Renal cortex interstitium (tissue), 11 donors: ENCODE measurements around the gene PAGE2B. TPM values are rescaled to one million over a fixed set of nuclear protein-coding genes. Genes with fewer than 3 reads are reported as not detected.
"Not testable (repeated sequence)": the region's sequence is repeated elsewhere in the genome, so short reads cannot be mapped to it uniquely, and the experiment has no call there.

ENCODE experiments used
- DNase-seq, 11 donors: peaks; one replicate each; pipeline ENCODE4 v3.0.0-alpha.2; 2013; ENCODE audit warnings: low read depth in 9 of 11, low spot score in 4 of 11; ENCODE audit errors: extremely low read depth in 1 of 11
- polyA plus RNA-seq, 3 donors: library from polyadenylated mRNA; unstranded; fragments of 120-200 nt; gene quantifications; one replicate each; pipeline ENCODE4 v1.2.1, GENCODE V29; 2013; ENCODE audit not compliant: insufficient read length in 3 of 3

PAGE2B gene
- polyA plus RNA-seq, 3 donors: not detected

DNA sequence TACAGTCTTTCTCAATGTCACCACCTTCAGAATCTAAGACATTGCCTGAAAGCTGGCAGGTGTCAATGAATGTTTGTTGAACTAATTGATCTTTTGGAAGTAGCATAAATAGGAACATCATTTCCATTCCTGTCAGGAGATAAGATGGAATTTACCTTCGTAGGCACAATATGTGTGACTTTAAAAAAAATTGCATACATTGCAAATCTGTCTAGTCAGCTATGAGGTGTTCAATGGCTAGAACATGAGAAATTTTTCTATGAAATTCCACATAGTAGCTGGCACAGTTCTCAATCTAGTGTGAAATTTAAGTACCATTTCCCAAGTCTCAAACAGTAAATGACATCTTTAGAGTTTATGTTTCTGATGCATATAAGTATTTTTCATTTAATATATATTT, 24.3 kb downstream of the PAGE2B start:
- DNase-seq: no peak

DNA sequence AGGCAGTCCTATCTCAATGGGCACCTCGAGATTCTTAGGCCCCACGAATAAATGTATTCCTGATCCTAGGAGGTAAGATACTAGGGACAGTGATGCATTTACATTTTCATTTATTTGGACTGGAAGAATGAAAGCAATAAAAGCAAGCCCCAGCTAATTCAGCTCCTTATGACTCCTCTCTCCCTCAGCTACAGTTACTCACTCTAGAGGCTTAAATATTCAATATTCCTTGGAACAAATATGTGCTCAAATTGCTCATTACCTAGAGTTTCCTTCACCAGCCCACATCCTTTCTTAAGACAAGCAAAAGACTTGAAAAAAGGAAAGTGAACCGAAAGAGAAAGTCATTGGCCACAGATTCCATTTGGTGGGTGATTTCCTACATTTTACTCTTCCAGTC, 27.9 kb downstream of the PAGE2B start:
- DNase-seq: no peak

DNA sequence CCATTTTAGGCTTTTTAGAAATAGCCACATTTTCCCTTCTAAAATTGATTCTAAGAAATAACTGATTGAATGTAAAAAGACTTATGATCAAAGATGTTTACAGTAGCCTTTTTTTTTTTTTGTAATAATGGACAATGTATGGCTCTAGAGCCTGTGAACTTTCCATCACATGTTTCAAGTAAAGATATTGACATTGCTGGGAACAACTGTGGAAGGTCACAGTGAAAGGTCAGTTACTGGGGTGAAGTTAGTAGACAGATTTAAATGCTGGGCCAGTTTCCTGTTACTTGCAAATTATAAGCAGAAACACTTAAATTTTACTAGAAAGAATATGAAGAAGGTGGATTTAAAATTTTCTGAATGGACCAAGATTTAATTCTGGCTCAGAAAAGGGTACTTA, 32.4 kb downstream of the PAGE2B start:
- DNase-seq: no peak

DNA sequence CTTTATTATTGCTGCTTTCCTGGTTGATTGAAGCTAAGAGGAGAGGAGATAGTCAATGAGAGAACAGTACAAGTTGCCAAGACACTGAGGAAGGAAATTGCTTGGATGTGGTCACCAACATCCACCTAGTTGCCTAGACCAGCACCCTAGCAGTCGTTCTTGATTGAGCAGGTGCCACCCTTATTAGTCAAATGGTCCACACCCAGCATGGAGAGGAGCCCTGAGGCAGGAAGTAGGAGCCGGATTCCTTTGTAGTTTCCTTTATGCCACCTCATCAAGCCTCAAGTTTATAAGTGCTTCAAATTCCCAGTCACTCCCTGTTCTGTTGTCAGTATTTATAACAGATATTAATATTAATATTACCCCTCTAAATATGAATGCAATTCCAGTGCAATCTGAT, 33.1 kb downstream of the PAGE2B start:
- DNase-seq: no peak

DNA sequence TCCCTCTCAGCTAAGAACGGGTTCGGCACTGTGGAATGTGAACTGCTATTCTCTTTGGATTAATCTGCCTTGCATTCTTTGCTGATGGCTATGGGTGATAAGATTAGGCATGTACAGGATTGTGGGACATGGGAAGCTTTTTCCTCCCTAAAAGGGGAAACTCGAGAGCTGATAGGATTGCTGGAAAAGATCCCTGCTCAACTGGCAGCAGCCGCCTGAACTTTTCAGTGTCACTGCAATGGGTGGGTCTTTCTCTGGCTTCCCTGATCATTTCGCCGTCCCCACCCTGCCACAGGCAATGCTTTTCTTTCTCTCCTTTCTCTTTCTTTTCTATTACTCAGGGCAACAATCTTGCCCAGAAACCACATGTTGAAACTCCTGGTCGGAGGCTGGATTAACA, 34.5 kb downstream of the PAGE2B start:
- no peak for DNase-seq

DNA sequence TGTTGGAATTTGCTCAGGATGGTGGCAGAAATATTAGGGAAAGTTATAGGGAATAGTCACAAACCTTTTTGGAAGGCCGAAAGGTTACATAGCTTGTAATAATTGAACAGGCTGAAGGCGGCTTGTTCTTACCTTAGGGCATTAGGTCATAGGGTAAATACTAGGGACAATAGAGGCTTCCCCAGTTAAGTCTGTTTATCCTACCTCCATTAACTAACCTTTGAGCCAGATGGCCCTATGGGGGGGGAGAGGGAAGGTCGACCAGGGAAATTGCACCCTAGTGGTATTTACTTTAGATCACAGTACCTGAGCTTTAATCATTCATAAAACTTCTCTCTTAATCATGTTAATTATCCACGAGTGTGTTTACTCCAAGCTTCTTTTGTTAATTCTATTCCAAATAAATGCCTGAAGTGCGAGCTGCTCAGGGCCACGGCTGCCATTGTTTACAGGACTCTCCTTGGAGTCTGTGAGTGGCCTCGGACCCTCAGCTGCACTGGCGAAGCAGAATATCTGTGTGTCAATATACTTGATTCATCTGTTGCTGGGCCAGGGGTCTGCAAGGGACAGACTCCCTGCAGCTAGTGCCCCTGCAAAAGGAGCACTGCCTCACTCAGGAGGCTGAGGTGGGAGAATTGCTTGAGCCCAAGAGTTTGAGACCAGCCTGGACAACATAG, 36.9 kb downstream of the PAGE2B start:
- no peak for DNase-seq

DNA sequence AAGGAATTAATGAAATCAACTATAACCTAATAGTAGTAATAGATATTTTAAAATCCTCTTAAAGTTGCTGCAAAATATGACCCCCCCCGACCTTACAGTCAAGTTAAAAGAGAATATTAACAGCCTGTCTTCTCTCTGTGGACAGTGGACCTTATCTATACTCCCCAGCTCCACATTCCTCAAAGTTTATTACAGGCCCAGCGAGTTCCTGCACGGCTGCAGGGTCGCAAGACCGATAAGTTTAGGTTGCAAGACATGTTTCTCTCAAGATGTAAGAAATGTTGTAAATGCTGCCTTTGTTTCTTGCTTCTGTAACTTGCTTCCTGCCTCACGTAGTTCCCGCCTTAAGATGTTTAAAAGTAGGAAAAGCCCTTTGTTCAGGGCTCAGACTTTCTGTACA, 41.8 kb downstream of the PAGE2B start:
- not testable (repeated sequence) for DNase-seq

DNA sequence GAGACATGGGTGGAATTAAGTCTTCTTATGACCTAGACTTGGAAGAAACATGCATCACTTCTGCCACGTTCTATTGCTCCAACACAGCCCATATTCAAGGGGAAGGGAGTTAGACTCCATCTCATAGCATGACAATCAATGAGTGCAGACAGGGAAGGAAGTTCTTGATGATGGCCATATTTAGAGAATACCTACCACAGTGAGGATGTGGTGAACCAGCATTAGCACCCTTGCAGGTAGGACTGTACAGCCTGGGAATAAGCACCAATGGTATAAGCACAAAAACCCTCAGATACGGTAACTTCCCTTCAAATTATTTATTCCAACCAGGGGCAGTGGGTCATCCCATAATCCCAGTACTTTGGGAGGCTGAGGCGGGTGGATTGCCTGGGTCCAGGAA, 43.7 kb downstream of the PAGE2B start:
- DNase-seq: no peak

DNA sequence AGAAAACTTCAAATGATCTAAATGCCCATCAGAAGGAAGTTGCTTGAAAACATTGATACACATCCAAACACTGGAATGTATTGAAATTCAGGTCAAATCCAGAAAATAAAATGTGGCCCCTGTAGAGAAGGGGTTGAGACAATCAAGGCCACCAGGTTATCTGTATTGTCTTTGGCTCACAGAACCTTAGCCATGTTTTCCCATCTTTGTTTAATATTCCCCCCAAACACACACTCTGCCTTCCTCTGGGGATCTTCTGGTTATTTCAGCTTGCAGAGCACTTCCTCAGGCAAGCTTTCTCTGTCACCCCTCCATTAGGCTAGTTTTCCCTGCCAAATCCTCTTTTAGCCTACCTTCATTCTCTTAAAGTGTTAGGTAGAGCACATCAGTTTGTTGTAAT, 44.4 kb downstream of the PAGE2B start:
- DNase-seq: no peak

DNA sequence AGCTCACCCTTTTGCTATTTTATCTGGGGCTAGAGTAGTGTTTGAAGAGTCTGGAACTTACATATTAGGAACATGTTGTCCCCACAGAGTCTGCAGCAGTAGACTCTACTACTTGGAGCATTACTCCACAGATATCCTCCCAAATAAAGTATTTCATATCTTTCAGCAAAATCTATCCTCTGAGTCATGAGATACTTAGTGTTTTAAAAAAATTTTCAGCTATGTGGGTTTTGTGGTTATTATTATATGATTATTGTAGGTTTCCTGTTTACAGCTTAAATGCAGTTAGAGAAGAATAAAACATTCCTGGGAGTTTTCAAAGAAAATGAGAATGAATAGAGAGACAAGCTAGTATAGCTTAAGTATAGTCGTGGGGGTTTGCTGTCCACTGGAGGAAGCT, 44.9 kb downstream of the PAGE2B start:
- DNase-seq: no peak

DNA sequence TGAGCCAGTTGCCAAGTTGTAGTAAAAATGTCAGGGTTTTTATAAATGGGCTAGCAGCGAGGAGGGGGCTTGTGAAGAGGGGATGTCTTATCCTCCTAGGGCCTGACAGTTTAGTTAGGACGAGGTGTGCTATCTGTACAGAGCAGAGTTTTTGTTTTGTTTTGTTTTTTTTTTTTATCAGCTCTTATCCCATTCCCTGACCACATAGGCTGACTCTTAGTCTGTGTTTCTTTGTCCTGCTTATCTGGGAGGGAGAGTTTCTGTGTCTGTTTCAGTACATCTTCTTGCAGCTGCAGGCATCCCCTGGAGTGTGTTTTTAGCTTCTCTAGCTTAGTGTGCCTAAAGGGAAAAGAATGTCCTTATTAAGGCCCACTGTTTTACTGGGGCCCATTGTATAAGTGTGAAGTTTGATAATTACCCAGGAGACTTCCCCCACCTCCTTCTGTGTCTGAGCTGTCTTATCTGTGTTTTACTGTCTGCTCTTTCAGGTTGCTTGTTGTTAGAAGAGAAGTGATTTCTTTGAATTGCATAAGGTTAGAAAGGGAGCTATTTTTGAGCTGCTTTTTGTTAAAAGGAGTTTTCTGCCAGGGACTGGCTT, 46.0 kb downstream of the PAGE2B start:
- DNase-seq: no peak

DNA sequence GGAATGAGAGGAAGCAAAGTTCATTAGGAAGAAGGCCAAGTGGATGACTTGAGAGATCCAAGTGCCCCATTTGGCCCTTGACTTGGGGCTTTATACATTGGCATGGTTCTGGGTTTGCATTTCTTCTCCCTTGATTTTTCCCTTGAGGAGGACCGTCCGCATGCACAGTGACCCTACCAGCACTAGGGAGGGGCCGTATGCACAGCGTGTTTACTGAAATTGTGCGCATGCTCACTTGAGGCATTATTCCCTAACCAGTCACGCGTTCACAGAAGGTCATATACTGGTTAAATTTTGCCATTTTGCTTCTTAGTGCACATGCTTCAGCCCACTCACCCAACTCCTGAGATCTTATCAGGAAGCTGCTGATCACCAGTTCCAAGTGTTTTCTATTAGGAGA, 49.1 kb downstream of the PAGE2B start:
- DNase-seq: no peak

DNA sequence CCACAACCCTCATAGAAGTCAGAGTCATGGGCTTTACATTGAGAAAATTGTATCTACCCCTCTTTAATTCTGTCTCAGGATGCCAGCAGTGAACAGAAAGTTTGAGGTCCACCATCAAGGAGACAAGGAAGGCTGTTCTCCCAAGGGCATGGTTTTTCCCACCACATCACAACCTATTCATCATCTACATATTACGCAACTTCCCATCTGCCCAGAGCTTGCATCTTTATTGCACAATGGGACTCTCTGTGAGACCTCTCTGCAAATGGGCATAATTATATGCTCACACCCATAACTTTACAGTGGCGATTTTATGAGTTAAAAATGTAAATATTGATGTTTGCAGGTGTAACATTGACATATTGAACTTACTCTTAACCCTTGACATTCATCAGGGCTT, 52.9 kb downstream of the PAGE2B start:
- no peak for DNase-seq

Other genes with a start within 250 kb of the PAGE2B start
- 100 to 1,000 TPM; 115 to 127 (median 119) TPM for gene TRO, start 154.2 kb upstream of the PAGE2B start, polyA plus RNA-seq
- under 1 TPM; 0.48 to 0.64 (median 0.60) TPM for gene PFKFB1, start 80.8 kb upstream of the PAGE2B start, polyA plus RNA-seq
- gene APEX2, start 74.7 kb upstream of the PAGE2B start, polyA plus RNA-seq: 10 to 100 TPM; 14.1 to 18.6 (median 15.1) TPM
- 10 to 100 TPM; 10.5 to 25.7 (median 13.5) TPM for gene ALAS2, start 44.1 kb upstream of the PAGE2B start, polyA plus RNA-seq
- under 1 TPM in 1 of 3 donors, not detected in 2; 0.36 TPM for gene PAGE2, start 14.0 kb downstream of the PAGE2B start, polyA plus RNA-seq
- not detected for gene PAGE5, start 145.3 kb downstream of the PAGE2B start, polyA plus RNA-seq
- gene PAGE3, start 189.9 kb downstream of the PAGE2B start, polyA plus RNA-seq: not detected